22Rv1 (cell line): ENCODE results near the gene SLC12A5.

Experiments used
- H3K27ac ChIP-seq: fragments of 450-650 bp; 2 replicates; pipeline ENCODE4 v1.5.1; 2017
- CTCF ChIP-seq: fragments of 450-650 bp; IDR thresholded peaks from 2 replicates; pipeline ENCODE4 v1.5.1; 2017; ENCODE audit warnings: mild to moderate bottlenecking
- ZFX ChIP-seq: fragments of 450-650 bp; IDR thresholded peaks from 2 replicates; pipeline ENCODE4 v1.6.1; 2017; ENCODE audit warnings: antibody characterized with exemption, borderline replicate concordance

SLC12A5 gene

GRCh38 chr20:46036370-46036769, 7.4 kb downstream of the SLC12A5 start:
- TF ChIP-seq ZFX (no peak), CTCF (no peak)
- no peak overlapping the region for H3K27ac ChIP-seq

GRCh38 chr20:46037036-46037435, 8.0 kb downstream of the SLC12A5 start:
- TF ChIP-seq ZFX (no peak), CTCF (no peak)
- H3K27ac ChIP-seq = no peak overlapping the region

GRCh38 chr20:46040902-46041535, 12.0 kb downstream of the SLC12A5 start:
- H3K27ac ChIP-seq = no peak overlapping the region
- TF ChIP-seq CTCF = no peak
- TF ChIP-seq ZFX = no peak

GRCh38 chr20:46043556-46043955, 14.5 kb downstream of the SLC12A5 start:
- TF ChIP-seq CTCF (no peak), ZFX (no peak)
- no peak overlapping the region for H3K27ac ChIP-seq

- TF ChIP-seq ZFX (no peak), CTCF (no peak)
- no peak overlapping the region for H3K27ac ChIP-seq
These were observed 15.9 kb downstream of the SLC12A5 start for GRCh38 chr20:46044896-46045295.

- no peak overlapping the region for H3K27ac ChIP-seq
- TF ChIP-seq ZFX (no peak), CTCF (no peak)
These were observed 17.7 kb downstream of the SLC12A5 start for GRCh38 chr20:46046588-46047310.

- H3K27ac ChIP-seq = no peak overlapping the region
- TF ChIP-seq CTCF (no peak), ZFX (no peak)
These were observed 18.8 kb downstream of the SLC12A5 start for GRCh38 chr20:46047821-46048220.
